ENCODE measurements around the gene VPS8. TPM values are rescaled to one million over a fixed set of nuclear protein-coding genes. Genes with fewer than 3 reads are reported as not detected.

The VPS8 gene
- total and polyA plus RNA-seq, 2 donors (not counting 1 experiment from before 2014, with no cell fraction given) = 24.9 to 99.4 TPM

GRCh38 chr3:185024406-185024805 is 212.4 kb downstream of the VPS8 start:
- Histone ChIP-seq H3K4me3 (replicated peaks in 1 of 4; ENCODE audit: control extremely low read depth in 1 of 4, insufficient read depth in 1 of 4, low read depth in 3 of 4, low read length in 4 of 4) (no peak overlapping the region), H3K27ac (ENCODE audit: insufficient read depth, low read length) (no peak overlapping the region), H4K20me1 (ENCODE audit: control insufficient read depth, extremely low read depth, insufficient read depth, low read length) (no peaks in the 10 kb centered on the region), H2AFZ (ENCODE audit: low read length) (no peak overlapping the region), H3K4me2 (ENCODE audit: extremely low read depth, insufficient read depth, low read length) (no peak overlapping the region), H3K36me3 (ENCODE audit: control insufficient read depth, insufficient read depth, low read length) (no peaks in the 10 kb centered on the region), H3K27me3 (ENCODE audit: control insufficient read depth, insufficient read depth, low read length) (no peaks in the 10 kb centered on the region), H3K9me3 (ENCODE audit: control insufficient read depth, insufficient read depth, low read depth, low read length) (no peaks in the 10 kb centered on the region), H3K9ac (ENCODE audit: insufficient read depth, low read length) (no peak overlapping the region), H3K4me1 (ENCODE audit: control insufficient read depth, extremely low read depth, insufficient read depth, low read length) (no peaks in the 10 kb centered on the region), H3K79me2 (ENCODE audit: control insufficient read depth, insufficient read depth, low read length) (no peaks in the 10 kb centered on the region)
- no peak for DNase-seq (ENCODE audit: low read depth in 2 of 2)
- TF ChIP-seq EZH2 (IDR thresholded peaks at IDR 0.05; ENCODE audit: low read length, missing control alignments) = no peak
- TF ChIP-seq CTCF (conservative IDR thresholded peaks at IDR 0.05 in 1 of 2, IDR thresholded peaks at IDR 0.05 in 1 of 2; ENCODE audit: low read depth in 1 of 2, low read length in 2 of 2) = no peak

DNA sequence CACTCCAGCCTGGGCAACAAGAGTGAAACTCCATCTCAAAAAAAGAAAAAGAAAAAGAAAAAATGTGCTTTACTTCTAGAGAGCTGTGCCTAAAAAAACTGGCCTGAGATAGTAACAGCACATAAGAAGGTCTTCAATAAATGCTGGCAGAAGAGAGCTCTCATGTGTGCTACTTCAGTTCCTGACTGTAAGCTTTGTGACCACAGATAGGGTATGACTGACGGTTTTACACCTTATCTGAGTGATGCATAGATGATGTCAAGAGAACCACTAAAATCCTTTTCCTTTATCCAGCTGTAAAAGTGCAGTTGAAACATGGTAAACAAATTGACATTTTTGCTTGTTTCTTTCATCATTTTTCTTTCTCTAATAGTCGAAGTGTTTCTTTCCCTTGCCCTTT is 213.0 kb downstream of the VPS8 start:
- H3K4me3 ChIP-seq (replicated peaks in 1 of 4; ENCODE audit: control extremely low read depth in 1 of 4, insufficient read depth in 1 of 4, low read depth in 3 of 4, low read length in 4 of 4) = no peak overlapping the region
- H3K36me3 ChIP-seq (ENCODE audit: control insufficient read depth, insufficient read depth, low read length) = no peaks in the 10 kb centered on the region
- H3K4me2 ChIP-seq (ENCODE audit: extremely low read depth, insufficient read depth, low read length) = no peak overlapping the region
- no peaks in the 10 kb centered on the region for H4K20me1 ChIP-seq (ENCODE audit: control insufficient read depth, extremely low read depth, insufficient read depth, low read length)
- H3K27ac ChIP-seq (ENCODE audit: insufficient read depth, low read length) = no peak overlapping the region
- no peak overlapping the region for H3K9ac ChIP-seq (ENCODE audit: insufficient read depth, low read length)
- TF ChIP-seq EZH2 (IDR thresholded peaks at IDR 0.05; ENCODE audit: low read length, missing control alignments) = no peak
- no peak for TF ChIP-seq CTCF (conservative IDR thresholded peaks at IDR 0.05 in 1 of 2, IDR thresholded peaks at IDR 0.05 in 1 of 2; ENCODE audit: low read depth in 1 of 2, low read length in 2 of 2)
- no peaks in the 10 kb centered on the region for H3K79me2 ChIP-seq (ENCODE audit: control insufficient read depth, insufficient read depth, low read length)
- no peak overlapping the region for H2AFZ ChIP-seq (ENCODE audit: low read length)
- no peak for DNase-seq (ENCODE audit: low read depth in 2 of 2)
- H3K27me3 ChIP-seq (ENCODE audit: control insufficient read depth, insufficient read depth, low read length) = no peaks in the 10 kb centered on the region
- H3K9me3 ChIP-seq (ENCODE audit: control insufficient read depth, insufficient read depth, low read depth, low read length) = no peaks in the 10 kb centered on the region
- no peaks in the 10 kb centered on the region for H3K4me1 ChIP-seq (ENCODE audit: control insufficient read depth, extremely low read depth, insufficient read depth, low read length)

DNA sequence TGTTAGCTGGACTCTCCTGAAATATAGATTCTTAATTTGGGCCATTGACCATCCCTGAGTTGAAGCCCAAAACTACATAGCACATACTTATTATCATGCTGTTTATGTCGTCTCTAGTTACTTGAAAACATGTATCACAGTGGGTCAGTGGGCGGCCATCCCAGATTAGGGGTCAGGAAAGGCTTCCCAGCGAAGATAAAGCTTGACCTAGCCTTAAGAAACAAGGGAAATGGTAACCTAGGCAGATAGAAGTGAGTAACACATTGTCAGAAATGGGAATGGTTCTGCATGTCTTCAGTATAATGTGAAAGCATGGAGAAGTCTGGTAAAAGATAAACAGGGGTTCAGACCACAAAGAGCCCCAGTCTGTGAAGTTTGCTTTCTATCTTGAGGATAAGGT is 216.2 kb downstream of the VPS8 start:
- Histone ChIP-seq H3K36me3 (ENCODE audit: control insufficient read depth, insufficient read depth, low read length) (no peaks in the 10 kb centered on the region), H3K27me3 (ENCODE audit: control insufficient read depth, insufficient read depth, low read length) (no peaks in the 10 kb centered on the region), H4K20me1 (ENCODE audit: control insufficient read depth, extremely low read depth, insufficient read depth, low read length) (no peaks in the 10 kb centered on the region), H3K9ac (ENCODE audit: insufficient read depth, low read length) (no peak overlapping the region), H2AFZ (ENCODE audit: low read length) (no peak overlapping the region), H3K4me1 (ENCODE audit: control insufficient read depth, extremely low read depth, insufficient read depth, low read length) (no peaks in the 10 kb centered on the region), H3K9me3 (ENCODE audit: control insufficient read depth, insufficient read depth, low read depth, low read length) (no peaks in the 10 kb centered on the region), H3K4me3 (replicated peaks in 1 of 4; ENCODE audit: control extremely low read depth in 1 of 4, insufficient read depth in 1 of 4, low read depth in 3 of 4, low read length in 4 of 4) (no peak overlapping the region), H3K27ac (ENCODE audit: insufficient read depth, low read length) (no peak overlapping the region), H3K79me2 (ENCODE audit: control insufficient read depth, insufficient read depth, low read length) (no peaks in the 10 kb centered on the region), H3K4me2 (ENCODE audit: extremely low read depth, insufficient read depth, low read length) (no peak overlapping the region)
- no peak for DNase-seq (ENCODE audit: low read depth in 2 of 2)
- TF ChIP-seq EZH2 (IDR thresholded peaks at IDR 0.05; ENCODE audit: low read length, missing control alignments) = no peak
- TF ChIP-seq CTCF (conservative IDR thresholded peaks at IDR 0.05 in 1 of 2, IDR thresholded peaks at IDR 0.05 in 1 of 2; ENCODE audit: low read depth in 1 of 2, low read length in 2 of 2) = no peak
